HEK293 (cell line): ENCODE measurements around the gene ATP6V1F.

Experiments used
- FEZF1 ChIP-seq: fragments of 450-650 bp; formaldehyde crosslinking; IDR thresholded peaks from 2 replicates; pipeline ENCODE4 v1.5.1; 2016; ENCODE audit warnings: missing biosample characterization, missing genetic modification characterization
- HOXC10 ChIP-seq: sonication (generic); formaldehyde crosslinking; IDR thresholded peaks from 2 replicates; pipeline ENCODE4 v1.8.1; 2023; ENCODE audit warnings: mild to moderate bottlenecking, missing genetic modification reagents
- KLF1 ChIP-seq: fragments of 450-650 bp; formaldehyde crosslinking; IDR thresholded peaks from 2 replicates; pipeline ENCODE4 v1.5.1; 2016; ENCODE audit warnings: missing biosample characterization, missing genetic modification characterization
- OSR2 ChIP-seq: fragments of 450-650 bp; formaldehyde crosslinking; IDR thresholded peaks from 2 replicates; pipeline ENCODE4 v1.5.1; 2016; ENCODE audit warnings: missing biosample characterization, missing genetic modification characterization
- PRDM1 ChIP-seq: fragments of 450-650 bp; formaldehyde crosslinking; IDR thresholded peaks from 2 replicates; pipeline ENCODE4; 2016; ENCODE audit warnings: missing biosample characterization, missing genetic modification characterization
- SP7 ChIP-seq: fragments of 450-650 bp; formaldehyde crosslinking; IDR thresholded peaks from 2 replicates; pipeline ENCODE4 v1.5.1; 2016; ENCODE audit warnings: missing biosample characterization, missing genetic modification characterization
- ZFHX2 ChIP-seq: fragments of 450-650 bp; formaldehyde crosslinking; conservative IDR thresholded peaks from 2 replicates; pipeline ENCODE4 v1.5.1; 2016; ENCODE audit warnings: missing biosample characterization, missing genetic modification characterization
- ZFP37 ChIP-seq: fragments of 450-650 bp; formaldehyde crosslinking; IDR thresholded peaks from 2 replicates; pipeline ENCODE4 v1.5.1; 2016; ENCODE audit warnings: missing biosample characterization, missing genetic modification characterization
- ZFP41 ChIP-seq: fragments of 450-650 bp; formaldehyde crosslinking; IDR thresholded peaks from 2 replicates; pipeline ENCODE4 v1.5.1; 2016; ENCODE audit warnings: missing biosample characterization, missing genetic modification characterization, borderline replicate concordance
- ZNF133 ChIP-seq: fragments of 450-650 bp; formaldehyde crosslinking; IDR thresholded peaks from 2 replicates; pipeline ENCODE4 v1.5.1; 2016; ENCODE audit warnings: missing biosample characterization, missing genetic modification characterization
- ZNF175 ChIP-seq: fragments of 450-650 bp; formaldehyde crosslinking; IDR thresholded peaks from 2 replicates; pipeline ENCODE4 v1.5.1; 2016; ENCODE audit warnings: missing biosample characterization, missing genetic modification characterization
- ZNF18 ChIP-seq: fragments of 450-650 bp; formaldehyde crosslinking; IDR thresholded peaks from 2 replicates; pipeline ENCODE4 v1.5.1; 2016; ENCODE audit warnings: missing biosample characterization, missing genetic modification characterization
- ZNF211 ChIP-seq: fragments of 450-650 bp; formaldehyde crosslinking; IDR thresholded peaks from 2 replicates; pipeline ENCODE4 v1.5.1; 2016; ENCODE audit warnings: low read depth, missing biosample characterization, missing genetic modification characterization
- ZNF391 ChIP-seq: fragments of 450-650 bp; formaldehyde crosslinking; IDR thresholded peaks from 2 replicates; pipeline ENCODE4 v1.5.1; 2016; ENCODE audit warnings: low read depth, missing biosample characterization, missing genetic modification characterization, borderline replicate concordance
- ZNF423 ChIP-seq: fragments of 450-650 bp; formaldehyde crosslinking; IDR thresholded peaks from 2 replicates; pipeline ENCODE4 v1.5.1; 2016; ENCODE audit warnings: missing biosample characterization, missing genetic modification characterization
- ZNF473 ChIP-seq: fragments of 450-650 bp; formaldehyde crosslinking; IDR thresholded peaks from 2 replicates; pipeline ENCODE4 v1.5.1; 2017; ENCODE audit warnings: missing biosample characterization, missing genetic modification characterization
- ZNF560 ChIP-seq: fragments of 450-650 bp; formaldehyde crosslinking; IDR thresholded peaks from 2 replicates; pipeline ENCODE4 v1.5.1; 2017; ENCODE audit warnings: missing biosample characterization, missing genetic modification characterization, borderline replicate concordance
- ZNF623 ChIP-seq: fragments of 450-650 bp; formaldehyde crosslinking; IDR thresholded peaks from 2 replicates; pipeline ENCODE4 v1.5.1; 2016; ENCODE audit warnings: missing biosample characterization, missing genetic modification characterization
- ZNF645 ChIP-seq: fragments of 450-650 bp; formaldehyde crosslinking; IDR thresholded peaks from 2 replicates; pipeline ENCODE4; 2016; ENCODE audit warnings: missing biosample characterization, missing genetic modification characterization
- ZNF664 ChIP-seq: fragments of 450-650 bp; formaldehyde crosslinking; IDR thresholded peaks from 2 replicates; pipeline ENCODE4 v1.5.1; 2016; ENCODE audit warnings: missing biosample characterization, missing genetic modification characterization
- ZNF670 ChIP-seq: fragments of 450-650 bp; formaldehyde crosslinking; IDR thresholded peaks from 2 replicates; pipeline ENCODE4 v1.5.1; 2016; ENCODE audit warnings: missing biosample characterization, missing genetic modification characterization, low read depth
- ZNF701 ChIP-seq: fragments of 450-650 bp; formaldehyde crosslinking; IDR thresholded peaks from 2 replicates; pipeline ENCODE4 v1.5.1; 2016; ENCODE audit warnings: missing biosample characterization, missing genetic modification characterization
- ZNF791 ChIP-seq: fragments of 450-650 bp; formaldehyde crosslinking; IDR thresholded peaks from 2 replicates; pipeline ENCODE4 v1.5.1; 2016; ENCODE audit warnings: missing biosample characterization, missing genetic modification characterization
- ZNF843 ChIP-seq: fragments of 450-650 bp; formaldehyde crosslinking; IDR thresholded peaks from 2 replicates; pipeline ENCODE4 v1.5.1; 2016; ENCODE audit warnings: missing biosample characterization, missing genetic modification characterization
- TF ChIP-seq, protein P1 (sequence below): fragments of 450-650 bp; formaldehyde crosslinking; IDR thresholded peaks from 2 replicates; pipeline ENCODE4 v1.5.0; 2017; ENCODE audit warnings: missing biosample characterization, missing genetic modification characterization, borderline replicate concordance
- TF ChIP-seq, protein P2 (sequence below): fragments of 450-650 bp; formaldehyde crosslinking; IDR thresholded peaks from 2 replicates; pipeline ENCODE4 v1.5.1; 2016; ENCODE audit warnings: missing biosample characterization, missing genetic modification characterization
- TF ChIP-seq, protein P3 (sequence below): fragments of 450-650 bp; formaldehyde crosslinking; IDR thresholded peaks from 2 replicates; pipeline ENCODE4 v1.5.1; 2016; ENCODE audit warnings: missing biosample characterization, missing genetic modification characterization, borderline replicate concordance
- TF ChIP-seq, protein P4 (sequence below): fragments of 450-650 bp; formaldehyde crosslinking; IDR thresholded peaks from 2 replicates; pipeline ENCODE4 v1.5.1; 2016; ENCODE audit warnings: missing biosample characterization, missing genetic modification characterization

ATP6V1F gene

DNA sequence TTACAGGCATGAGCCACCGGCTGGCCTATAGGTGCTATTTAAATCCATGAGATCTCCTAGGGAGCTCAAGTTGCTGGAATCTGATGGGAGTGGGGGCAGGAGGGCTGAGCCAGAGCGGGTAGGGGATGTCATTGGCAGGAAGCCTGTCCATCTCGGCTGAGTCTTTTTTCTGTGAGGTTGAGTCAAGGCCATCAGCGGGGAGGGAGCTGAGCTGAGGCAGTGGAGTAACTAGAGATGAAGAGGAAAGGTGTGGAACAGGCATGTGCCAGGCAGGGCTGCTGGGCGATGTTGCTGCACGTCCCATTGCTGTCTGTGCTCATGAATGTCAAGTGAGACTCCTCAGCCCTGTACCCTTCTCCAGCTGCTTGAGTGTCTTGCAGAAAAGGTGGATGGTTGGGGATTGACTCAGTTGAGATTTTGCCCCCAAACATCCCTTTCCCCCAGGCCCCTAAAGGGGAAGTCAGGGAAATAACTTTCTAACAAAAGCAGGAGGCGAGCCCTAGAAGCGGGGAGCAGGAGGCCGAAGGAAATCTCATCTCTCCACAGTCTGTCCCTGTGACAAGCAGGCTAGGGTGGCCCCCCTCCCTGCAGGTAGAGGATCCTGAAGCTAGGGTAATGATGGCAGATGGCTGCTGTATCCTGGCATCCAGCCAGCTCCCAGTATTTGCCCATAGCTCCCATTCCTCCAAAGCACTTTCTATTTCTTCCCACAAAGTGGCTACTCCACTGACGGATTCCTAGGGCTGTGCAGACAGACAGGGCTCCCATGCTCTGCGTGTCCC is 5.4 kb downstream of the ATP6V1F start (continued):
- TF ChIP-seq ZNF843 (no peak), HOXC10 (no peak), ZNF18 (tag by site-specific recombination) (no peak), ZNF560 (tag by site-specific recombination) (no peak), ZFP41 (no peak), ZNF645 (tag by site-specific recombination) (no peak), ZNF473 (tag by site-specific recombination) (no peak), SP7 (tag by site-specific recombination) (no peak), ZNF423 (tag by site-specific recombination) (peak; percentile 18; the same call in 1 of the 2 replicates), ZFP37 (tag by site-specific recombination) (no peak), FEZF1 (tag by site-specific recombination) (no peak), PRDM1 (peak; percentile 70), ZNF133 (tag by site-specific recombination) (no peak), ZNF211 (tag by site-specific recombination) (no peak), ZNF623 (tag by site-specific recombination) (no peak), ZNF791 (no peak), ZNF175 (tag by site-specific recombination) (no peak), ZNF664 (tag by site-specific recombination) (no peak), OSR2 (tag by site-specific recombination) (no peak), ZNF391 (tag by site-specific recombination) (no peak), ZNF701 (tag by site-specific recombination) (no peak), ZNF670 (no peak), KLF1 (tag by site-specific recombination) (peak; percentile 5; the same call in 1 of the 2 replicates), ZFHX2 (tag by site-specific recombination) (no peak)
- TF ChIP-seq, protein P1, sequence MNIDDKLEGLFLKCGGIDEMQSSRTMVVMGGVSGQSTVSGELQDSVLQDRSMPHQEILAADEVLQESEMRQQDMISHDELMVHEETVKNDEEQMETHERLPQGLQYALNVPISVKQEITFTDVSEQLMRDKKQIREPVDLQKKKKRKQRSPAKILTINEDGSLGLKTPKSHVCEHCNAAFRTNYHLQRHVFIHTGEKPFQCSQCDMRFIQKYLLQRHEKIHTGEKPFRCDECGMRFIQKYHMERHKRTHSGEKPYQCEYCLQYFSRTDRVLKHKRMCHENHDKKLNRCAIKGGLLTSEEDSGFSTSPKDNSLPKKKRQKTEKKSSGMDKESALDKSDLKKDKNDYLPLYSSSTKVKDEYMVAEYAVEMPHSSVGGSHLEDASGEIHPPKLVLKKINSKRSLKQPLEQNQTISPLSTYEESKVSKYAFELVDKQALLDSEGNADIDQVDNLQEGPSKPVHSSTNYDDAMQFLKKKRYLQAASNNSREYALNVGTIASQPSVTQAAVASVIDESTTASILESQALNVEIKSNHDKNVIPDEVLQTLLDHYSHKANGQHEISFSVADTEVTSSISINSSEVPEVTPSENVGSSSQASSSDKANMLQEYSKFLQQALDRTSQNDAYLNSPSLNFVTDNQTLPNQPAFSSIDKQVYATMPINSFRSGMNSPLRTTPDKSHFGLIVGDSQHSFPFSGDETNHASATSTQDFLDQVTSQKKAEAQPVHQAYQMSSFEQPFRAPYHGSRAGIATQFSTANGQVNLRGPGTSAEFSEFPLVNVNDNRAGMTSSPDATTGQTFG (tag by site-specific recombination), result no peak
- TF ChIP-seq, protein P2, sequence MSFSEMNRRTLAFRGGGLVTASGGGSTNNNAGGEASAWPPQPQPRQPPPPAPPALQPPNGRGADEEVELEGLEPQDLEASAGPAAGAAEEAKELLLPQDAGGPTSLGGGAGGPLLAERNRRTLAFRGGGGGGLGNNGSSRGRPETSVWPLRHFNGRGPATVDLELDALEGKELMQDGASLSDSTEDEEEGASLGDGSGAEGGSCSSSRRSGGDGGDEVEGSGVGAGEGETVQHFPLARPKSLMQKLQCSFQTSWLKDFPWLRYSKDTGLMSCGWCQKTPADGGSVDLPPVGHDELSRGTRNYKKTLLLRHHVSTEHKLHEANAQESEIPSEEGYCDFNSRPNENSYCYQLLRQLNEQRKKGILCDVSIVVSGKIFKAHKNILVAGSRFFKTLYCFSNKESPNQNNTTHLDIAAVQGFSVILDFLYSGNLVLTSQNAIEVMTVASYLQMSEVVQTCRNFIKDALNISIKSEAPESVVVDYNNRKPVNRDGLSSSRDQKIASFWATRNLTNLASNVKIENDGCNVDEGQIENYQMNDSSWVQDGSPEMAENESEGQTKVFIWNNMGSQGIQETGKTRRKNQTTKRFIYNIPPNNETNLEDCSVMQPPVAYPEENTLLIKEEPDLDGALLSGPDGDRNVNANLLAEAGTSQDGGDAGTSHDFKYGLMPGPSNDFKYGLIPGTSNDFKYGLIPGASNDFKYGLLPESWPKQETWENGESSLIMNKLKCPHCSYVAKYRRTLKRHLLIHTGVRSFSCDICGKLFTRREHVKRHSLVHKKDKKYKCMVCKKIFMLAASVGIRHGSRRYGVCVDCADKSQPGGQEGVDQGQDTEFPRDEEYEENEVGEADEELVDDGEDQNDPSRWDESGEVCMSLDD (tag by site-specific recombination), result no peak
- TF ChIP-seq, protein P3, sequence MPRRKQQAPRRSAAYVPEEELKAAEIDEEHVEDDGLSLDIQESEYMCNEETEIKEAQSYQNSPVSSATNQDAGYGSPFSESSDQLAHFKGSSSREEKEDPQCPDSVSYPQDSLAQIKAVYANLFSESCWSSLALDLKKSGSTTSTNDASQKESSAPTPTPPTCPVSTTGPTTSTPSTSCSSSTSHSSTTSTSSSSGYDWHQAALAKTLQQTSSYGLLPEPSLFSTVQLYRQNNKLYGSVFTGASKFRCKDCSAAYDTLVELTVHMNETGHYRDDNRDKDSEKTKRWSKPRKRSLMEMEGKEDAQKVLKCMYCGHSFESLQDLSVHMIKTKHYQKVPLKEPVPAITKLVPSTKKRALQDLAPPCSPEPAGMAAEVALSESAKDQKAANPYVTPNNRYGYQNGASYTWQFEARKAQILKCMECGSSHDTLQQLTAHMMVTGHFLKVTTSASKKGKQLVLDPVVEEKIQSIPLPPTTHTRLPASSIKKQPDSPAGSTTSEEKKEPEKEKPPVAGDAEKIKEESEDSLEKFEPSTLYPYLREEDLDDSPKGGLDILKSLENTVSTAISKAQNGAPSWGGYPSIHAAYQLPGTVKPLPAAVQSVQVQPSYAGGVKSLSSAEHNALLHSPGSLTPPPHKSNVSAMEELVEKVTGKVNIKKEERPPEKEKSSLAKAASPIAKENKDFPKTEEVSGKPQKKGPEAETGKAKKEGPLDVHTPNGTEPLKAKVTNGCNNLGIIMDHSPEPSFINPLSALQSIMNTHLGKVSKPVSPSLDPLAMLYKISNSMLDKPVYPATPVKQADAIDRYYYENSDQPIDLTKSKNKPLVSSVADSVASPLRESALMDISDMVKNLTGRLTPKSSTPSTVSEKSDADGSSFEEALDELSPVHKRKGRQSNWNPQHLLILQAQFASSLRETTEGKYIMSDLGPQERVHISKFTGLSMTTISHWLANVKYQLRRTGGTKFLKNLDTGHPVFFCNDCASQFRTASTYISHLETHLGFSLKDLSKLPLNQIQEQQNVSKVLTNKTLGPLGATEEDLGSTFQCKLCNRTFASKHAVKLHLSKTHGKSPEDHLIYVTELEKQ (tag by site-specific recombination), result peak; percentile 56; the same call in 1 of the 2 replicates
- TF ChIP-seq, protein P4, sequence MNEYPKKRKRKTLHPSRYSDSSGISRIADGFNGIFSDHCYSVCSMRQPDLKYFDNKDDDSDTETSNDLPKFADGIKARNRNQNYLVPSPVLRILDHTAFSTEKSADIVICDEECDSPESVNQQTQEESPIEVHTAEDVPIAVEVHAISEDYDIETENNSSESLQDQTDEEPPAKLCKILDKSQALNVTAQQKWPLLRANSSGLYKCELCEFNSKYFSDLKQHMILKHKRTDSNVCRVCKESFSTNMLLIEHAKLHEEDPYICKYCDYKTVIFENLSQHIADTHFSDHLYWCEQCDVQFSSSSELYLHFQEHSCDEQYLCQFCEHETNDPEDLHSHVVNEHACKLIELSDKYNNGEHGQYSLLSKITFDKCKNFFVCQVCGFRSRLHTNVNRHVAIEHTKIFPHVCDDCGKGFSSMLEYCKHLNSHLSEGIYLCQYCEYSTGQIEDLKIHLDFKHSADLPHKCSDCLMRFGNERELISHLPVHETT (tag by site-specific recombination), result no peak
